Retinal pigment epithelial cell (primary cell): ENCODE results near the gene PEAR1.

Source experiments
- DNase-seq: peaks from one replicate; pipeline ENCODE4 v3.0.0-alpha.2; 2010; ENCODE audit warnings: low read depth
- H3K4me3 ChIP-seq: 2 replicates; pipeline ENCODE4 v1.5.1; 2011; ENCODE audit warnings: mild to moderate bottlenecking, low read length, control low read depth, moderate library complexity
- TF ChIP-seq, protein P1 (sequence below): conservative IDR thresholded peaks from 2 replicates; pipeline ENCODE4 v1.5.1; 2011; ENCODE audit warnings: low read depth, low read length, control low read depth, inconsistent platforms

PEAR1 gene

GRCh38 chr1:156899956-156900718 lies 6.6 kb downstream of the PEAR1 start:
- H3K4me3 ChIP-seq, result no peak overlapping the region
- no peak for DNase-seq
- TF ChIP-seq, protein P1, sequence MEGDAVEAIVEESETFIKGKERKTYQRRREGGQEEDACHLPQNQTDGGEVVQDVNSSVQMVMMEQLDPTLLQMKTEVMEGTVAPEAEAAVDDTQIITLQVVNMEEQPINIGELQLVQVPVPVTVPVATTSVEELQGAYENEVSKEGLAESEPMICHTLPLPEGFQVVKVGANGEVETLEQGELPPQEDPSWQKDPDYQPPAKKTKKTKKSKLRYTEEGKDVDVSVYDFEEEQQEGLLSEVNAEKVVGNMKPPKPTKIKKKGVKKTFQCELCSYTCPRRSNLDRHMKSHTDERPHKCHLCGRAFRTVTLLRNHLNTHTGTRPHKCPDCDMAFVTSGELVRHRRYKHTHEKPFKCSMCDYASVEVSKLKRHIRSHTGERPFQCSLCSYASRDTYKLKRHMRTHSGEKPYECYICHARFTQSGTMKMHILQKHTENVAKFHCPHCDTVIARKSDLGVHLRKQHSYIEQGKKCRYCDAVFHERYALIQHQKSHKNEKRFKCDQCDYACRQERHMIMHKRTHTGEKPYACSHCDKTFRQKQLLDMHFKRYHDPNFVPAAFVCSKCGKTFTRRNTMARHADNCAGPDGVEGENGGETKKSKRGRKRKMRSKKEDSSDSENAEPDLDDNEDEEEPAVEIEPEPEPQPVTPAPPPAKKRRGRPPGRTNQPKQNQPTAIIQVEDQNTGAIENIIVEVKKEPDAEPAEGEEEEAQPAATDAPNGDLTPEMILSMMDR, result no peak

DNA sequence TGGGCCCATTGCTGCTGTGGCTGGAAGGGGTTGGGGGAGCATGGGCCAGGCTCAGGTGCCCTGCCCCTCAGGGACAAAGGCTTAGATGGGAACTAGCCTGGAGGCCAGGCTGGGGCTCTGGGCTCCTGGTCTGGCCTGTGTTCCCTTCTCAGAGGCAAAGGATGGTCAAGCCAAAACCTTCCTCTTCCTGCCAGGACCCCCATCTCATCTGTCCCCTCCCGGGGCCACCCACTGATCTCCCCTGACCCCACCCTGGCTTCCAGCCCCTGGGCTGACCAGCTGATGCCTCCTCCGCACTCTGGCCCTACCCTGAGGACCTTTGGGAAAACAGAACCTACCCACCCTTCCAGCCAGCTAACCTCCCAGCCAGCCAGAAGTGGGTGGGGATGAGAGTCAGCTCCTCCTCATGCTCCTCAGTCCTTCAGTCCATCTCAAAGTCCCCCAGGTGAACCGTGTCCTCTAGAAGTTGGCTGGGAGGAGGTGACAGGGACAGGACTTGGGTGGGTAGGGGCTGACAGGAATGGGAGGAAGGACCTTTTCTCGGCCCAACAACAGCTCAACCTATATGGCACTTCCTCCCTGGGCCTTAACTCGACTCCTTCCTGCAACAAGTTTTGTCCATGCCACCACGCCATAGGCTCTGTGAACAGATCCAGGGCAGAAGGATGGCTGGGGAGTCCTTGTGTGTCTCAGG lies 7.5 kb downstream of the PEAR1 start:
- H3K4me3 ChIP-seq, result no peak overlapping the region
- DNase-seq, result no peak
- TF ChIP-seq, protein P1, result no peak

DNA sequence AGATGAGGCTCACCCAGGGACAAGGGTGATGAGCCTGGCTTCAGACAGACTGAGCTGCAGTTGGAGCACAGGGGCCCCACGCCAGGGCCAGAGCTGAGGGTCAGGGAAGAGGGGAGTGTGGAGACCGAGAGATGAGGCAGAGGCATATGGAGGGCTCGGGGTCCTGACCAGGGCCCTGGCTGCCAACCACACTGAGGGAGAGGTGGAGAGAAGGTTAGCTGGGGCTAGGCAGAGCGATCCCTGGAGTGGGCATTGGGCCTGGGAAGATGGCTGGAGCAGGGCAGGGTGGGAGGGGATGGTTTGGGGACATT lies 8.0 kb downstream of the PEAR1 start:
- TF ChIP-seq, protein P1, result no peak
- H3K4me3 ChIP-seq, result no peak overlapping the region
- DNase-seq, result no peak

DNA sequence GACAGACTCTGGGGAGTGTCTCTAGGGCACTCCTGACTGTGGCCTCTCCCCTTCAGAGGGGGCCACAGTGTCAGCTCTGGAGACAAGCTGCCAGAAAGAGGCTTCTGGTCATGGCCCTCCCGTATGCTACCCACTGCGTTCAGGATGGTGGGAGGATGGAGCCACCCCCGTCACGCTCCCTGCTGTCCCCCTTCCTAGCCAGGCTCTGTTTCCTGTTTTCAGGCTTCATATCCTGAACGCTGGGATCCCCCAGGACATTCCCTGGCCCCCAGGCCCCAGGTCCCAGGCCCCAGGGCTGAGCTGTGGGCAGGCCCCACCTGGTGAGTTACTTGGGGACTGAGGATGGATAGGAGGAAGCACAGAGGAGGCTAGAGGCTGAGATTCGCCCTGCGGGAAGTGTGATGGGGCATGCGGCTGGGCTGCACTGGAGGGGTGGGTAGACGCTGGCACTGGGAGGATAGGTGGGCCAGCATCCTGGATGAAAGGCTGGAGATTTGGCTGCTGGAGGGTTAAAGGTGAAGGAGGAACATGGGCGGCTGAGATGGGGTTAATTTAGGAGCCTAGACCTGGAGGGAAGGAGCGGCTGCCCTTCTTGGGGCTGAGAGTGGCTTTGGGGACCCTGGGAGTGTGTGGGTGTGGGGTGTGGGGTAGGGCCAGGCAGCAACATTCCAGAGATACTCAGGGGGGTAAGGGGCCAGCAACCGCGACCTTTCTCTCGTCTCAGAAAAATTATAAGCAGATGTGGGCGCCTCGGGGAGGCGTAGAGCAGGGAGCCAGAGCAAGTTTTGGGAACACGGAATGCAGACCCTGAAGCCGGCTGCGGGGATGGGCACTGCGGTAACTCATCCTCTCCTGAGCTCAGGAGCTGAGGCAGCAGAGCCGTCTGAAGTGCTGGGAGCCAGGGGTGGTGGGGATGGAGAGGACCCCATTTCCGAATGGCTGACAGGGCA lies 8.7 kb downstream of the PEAR1 start:
- TF ChIP-seq, protein P1, result no peak
- no peak for DNase-seq

GRCh38 chr1:156903328-156904091 lies 10.0 kb downstream of the PEAR1 start:
- TF ChIP-seq, protein P1, result no peak
- no peak for DNase-seq
- H3K4me3 ChIP-seq, result no peak overlapping the region

More for the DNA sequence above, 8.7 kb downstream of the PEAR1 start:
- H3K4me3 ChIP-seq, result no peak overlapping the region

- no peak overlapping the region for H3K4me3 ChIP-seq
- DNase-seq, result no peak
- TF ChIP-seq, protein P1, result no peak
These were observed 10.9 kb downstream of the PEAR1 start for GRCh38 chr1:156904187-156904959.
